K562 (cell line): ENCODE data around the gene SLC16A1. TPM values are rescaled to one million over a fixed set of nuclear protein-coding genes. Genes with fewer than 3 reads are reported as not detected.

Experiments used
- CTCFL ChIP-seq: IDR thresholded peaks from 2 replicates; pipeline ENCODE4 v1.6.1; 2011; ENCODE audit warnings: borderline replicate concordance, low read depth, mild to moderate bottlenecking, moderate library complexity, low read length; ENCODE audit not compliant: insufficient read depth, poor library complexity, severe bottlenecking
- GTF2A2 ChIP-seq: IDR thresholded peaks from 2 replicates; pipeline ENCODE4 v1.6.1; 2016; ENCODE audit warnings: mild to moderate bottlenecking, missing genetic modification characterization, missing compliant biosample characterization
- ID3 ChIP-seq, 2 experiments: fragments of 250-450 bp in 1 of 2; fragments of 450-650 bp in 1 of 2; sonication (Bioruptor Pico) in 1 of 2; IDR thresholded peaks; 2 replicates each; pipeline versions ENCODE4 v1.6.1 to v1.8.0; 2016 to 2021; ENCODE audit warnings: mild to moderate bottlenecking in 2 of 2, moderate library complexity in 2 of 2, missing compliant biosample characterization in 1 of 2, missing genetic modification characterization in 1 of 2
- KLF10 ChIP-seq: fragments of 250-450 bp; sonication (Bioruptor Pico); IDR thresholded peaks from 2 replicates; pipeline ENCODE4 v1.6.1; 2021; ENCODE audit warnings: matching md5 sums
- MTA1 ChIP-seq: fragments of 450-650 bp; IDR thresholded peaks from 2 replicates; pipeline ENCODE4 v1.6.1; 2017; ENCODE audit warnings: borderline replicate concordance
- OTX1 ChIP-seq: fragments of 450-650 bp; formaldehyde crosslinking; IDR thresholded peaks from 2 replicates; pipeline ENCODE4 v1.4.0; 2022; ENCODE audit warnings: mild to moderate bottlenecking
- TBL1XR1 ChIP-seq, 2 experiments: IDR thresholded peaks; 2 replicates each; pipeline ENCODE4 v1.6.1; 2012; ENCODE audit warnings: improper control_type of control experiment in 2 of 2, low read length in 2 of 2, mild to moderate bottlenecking in 1 of 2
- ZFP36 ChIP-seq: fragments of 150-350 bp; IDR thresholded peaks from 2 replicates; pipeline ENCODE4 v1.6.1; 2018; ENCODE audit warnings: low read length, low read depth; ENCODE audit not compliant: partially characterized antibody
- ZNF384 ChIP-seq: IDR thresholded peaks from 2 replicates; pipeline ENCODE4 v1.6.1; 2012; ENCODE audit warnings: low read depth, low read length, improper control_type of control experiment
- ZNF398 ChIP-seq: fragments of 250-450 bp; sonication (Bioruptor Pico); IDR thresholded peaks from 2 replicates; pipeline ENCODE4 v1.8.0; 2021; ENCODE audit warnings: moderate library complexity, mild to moderate bottlenecking, inconsistent platforms
- ZNF76 ChIP-seq: fragments of 250-450 bp; sonication (Bioruptor Pico); IDR thresholded peaks from 2 replicates; pipeline ENCODE4 v1.4.0; 2020; ENCODE audit warnings: mild to moderate bottlenecking, moderate library complexity, borderline replicate concordance
- ZNF785 ChIP-seq: fragments of 250-450 bp; sonication (Bioruptor Pico); IDR thresholded peaks from 2 replicates; pipeline ENCODE4 v1.4.0; 2020; ENCODE audit warnings: mild to moderate bottlenecking
- polyA plus RNA-seq, 8 experiments: library from polyadenylated mRNA; depleted of rRNA in 4 of 8; stranded (reverse) in 5 of 8; unstranded in 3 of 8; fragments of >200 nt; fragmentation: Nextera tagmentation in 2 of 8; fragmentation: Illumina TruSeq in 1 of 8; extraction: Ambion mirVana in 2 of 8; extraction: Trizol in 1 of 8; gene quantifications; 2 replicates each; pipeline versions ENCODE4 v1.2.1 to v1.2.3, GENCODE V29; 2011 to 2014; ENCODE audit warnings: inconsistent platforms in 1 of 8, missing spikeins in 1 of 8
- total RNA-seq, 7 experiments: library from RNA; depleted of rRNA in 6 of 7; stranded (reverse); fragments of >200 nt in 6 of 7; fragmentation: Illumina TruSeq in 2 of 7; extraction: Trizol in 2 of 7; gene quantifications; 2 replicates each; pipeline versions ENCODE4 v1.2.1 to v1.2.3, GENCODE V29; 2011 to 2021; ENCODE audit warnings: low replicate concordance in 1 of 7
- TF ChIP-seq, protein P1 (sequence below): fragments of 450-650 bp; formaldehyde crosslinking; IDR thresholded peaks from 2 replicates; pipeline ENCODE4 v1.4.0; 2020; ENCODE audit warnings: mild to moderate bottlenecking, moderate library complexity
- TF ChIP-seq, protein P2 (sequence below): IDR thresholded peaks from 2 replicates; pipeline ENCODE4 v1.6.1; 2014; ENCODE audit warnings: antibody characterized with exemption
- TF ChIP-seq, protein P3 (sequence below): fragments of 450-650 bp; IDR thresholded peaks from 2 replicates; pipeline ENCODE4 v1.6.1; 2016; ENCODE audit warnings: missing biosample characterization, missing genetic modification characterization

SLC16A1 gene
- total and polyA plus RNA-seq, 9 of the 15 experiments (the other 6 are each of a cell fraction or from before 2014, with no cell fraction given): 73.1 to 244 (median 117) TPM

GRCh38 chr1:112955773-112956543, at the start of gene SLC16A1 (continued):
- TF ChIP-seq, protein P1, sequence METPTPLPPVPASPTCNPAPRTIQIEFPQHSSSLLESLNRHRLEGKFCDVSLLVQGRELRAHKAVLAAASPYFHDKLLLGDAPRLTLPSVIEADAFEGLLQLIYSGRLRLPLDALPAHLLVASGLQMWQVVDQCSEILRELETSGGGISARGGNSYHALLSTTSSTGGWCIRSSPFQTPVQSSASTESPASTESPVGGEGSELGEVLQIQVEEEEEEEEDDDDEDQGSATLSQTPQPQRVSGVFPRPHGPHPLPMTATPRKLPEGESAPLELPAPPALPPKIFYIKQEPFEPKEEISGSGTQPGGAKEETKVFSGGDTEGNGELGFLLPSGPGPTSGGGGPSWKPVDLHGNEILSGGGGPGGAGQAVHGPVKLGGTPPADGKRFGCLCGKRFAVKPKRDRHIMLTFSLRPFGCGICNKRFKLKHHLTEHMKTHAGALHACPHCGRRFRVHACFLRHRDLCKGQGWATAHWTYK (CRISPR knock-in tag): 0 out of 2 replicates have a peak, but pooled peaks have one; percentile 83
- peak; percentile 71 for TF ChIP-seq GTF2A2 (tag)
- TF ChIP-seq, protein P2, sequence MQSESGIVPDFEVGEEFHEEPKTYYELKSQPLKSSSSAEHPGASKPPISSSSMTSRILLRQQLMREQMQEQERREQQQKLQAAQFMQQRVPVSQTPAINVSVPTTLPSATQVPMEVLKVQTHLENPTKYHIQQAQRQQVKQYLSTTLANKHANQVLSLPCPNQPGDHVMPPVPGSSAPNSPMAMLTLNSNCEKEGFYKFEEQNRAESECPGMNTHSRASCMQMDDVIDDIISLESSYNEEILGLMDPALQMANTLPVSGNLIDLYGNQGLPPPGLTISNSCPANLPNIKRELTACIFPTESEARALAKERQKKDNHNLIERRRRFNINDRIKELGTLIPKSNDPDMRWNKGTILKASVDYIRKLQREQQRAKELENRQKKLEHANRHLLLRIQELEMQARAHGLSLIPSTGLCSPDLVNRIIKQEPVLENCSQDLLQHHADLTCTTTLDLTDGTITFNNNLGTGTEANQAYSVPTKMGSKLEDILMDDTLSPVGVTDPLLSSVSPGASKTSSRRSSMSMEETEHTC: peak; percentile 57
- TF ChIP-seq ZNF76 (CRISPR knock-in tag): 0 out of 2 replicates have a peak, but pooled peaks have one; percentile 16
- TF ChIP-seq KLF10: no peak
- no peak; a peak in 1 of 4 replicates for TF ChIP-seq TBL1XR1 (IDR thresholded peaks at IDR 0.05; ENCODE audit: low read length in 2 of 2)
- no peak for TF ChIP-seq ID3 (CRISPR knock-in tag; IDR thresholded peaks at IDR 0.05)
- peak; percentile 83 for TF ChIP-seq ID3 (tag; IDR thresholded peaks at IDR 0.05)
- TF ChIP-seq ZNF785 (CRISPR knock-in tag): no peak
- TF ChIP-seq ZNF398 (CRISPR knock-in tag): no peak
- peak; percentile 93 for TF ChIP-seq MTA1
- TF ChIP-seq, protein P3, sequence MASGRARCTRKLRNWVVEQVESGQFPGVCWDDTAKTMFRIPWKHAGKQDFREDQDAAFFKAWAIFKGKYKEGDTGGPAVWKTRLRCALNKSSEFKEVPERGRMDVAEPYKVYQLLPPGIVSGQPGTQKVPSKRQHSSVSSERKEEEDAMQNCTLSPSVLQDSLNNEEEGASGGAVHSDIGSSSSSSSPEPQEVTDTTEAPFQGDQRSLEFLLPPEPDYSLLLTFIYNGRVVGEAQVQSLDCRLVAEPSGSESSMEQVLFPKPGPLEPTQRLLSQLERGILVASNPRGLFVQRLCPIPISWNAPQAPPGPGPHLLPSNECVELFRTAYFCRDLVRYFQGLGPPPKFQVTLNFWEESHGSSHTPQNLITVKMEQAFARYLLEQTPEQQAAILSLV: no peak
- peak; percentile 9 for TF ChIP-seq ZFP36
- TF ChIP-seq CTCFL: peak; percentile 76
- peak; percentile 57; the same call in 1 of the 2 replicates for TF ChIP-seq OTX1 (CRISPR knock-in tag)
- peak; percentile 35 for TF ChIP-seq ZNF384
